Tibial nerve (tissue), 4 donors: ENCODE measurements around the gene TCEA2. TPM values are rescaled to one million over a fixed set of nuclear protein-coding genes. Genes with fewer than 3 reads are reported as not detected.

ENCODE experiments used
- DNase-seq, 2 donors: peaks; one replicate each; pipeline ENCODE4 v3.0.0-alpha.2; 2019; ENCODE audit warnings: low spot score in 2 of 2
- H3K27ac ChIP-seq, 4 donors: fragments of 200-600 bp; sonication (generic) in 3 of 4; one replicate each; pipeline ENCODE4 v1.5.1; 2017 to 2019; ENCODE audit warnings: mild to moderate bottlenecking in 1 of 4
- H3K27me3 ChIP-seq, 2 donors: fragments of 200-600 bp; sonication (generic) in 1 of 2; one replicate each; pipeline versions ENCODE4 v1.5.1 to v1.6.0; 2017 to 2019
- H3K36me3 ChIP-seq, 3 donors: fragments of 200-600 bp; sonication (generic); one replicate each; pipeline ENCODE4 v1.5.1; 2018 to 2019
- H3K4me1 ChIP-seq, 4 donors: fragments of 200-600 bp; sonication (generic) in 3 of 4; one replicate each; pipeline ENCODE4 v1.5.1; 2017 to 2019
- H3K4me3 ChIP-seq, 4 donors: fragments of 200-600 bp; sonication (generic) in 3 of 4; one replicate each; pipeline ENCODE4 v1.5.1; 2017 to 2019; ENCODE audit warnings: mild to moderate bottlenecking in 1 of 4, moderate library complexity in 1 of 4
- H3K9me3 ChIP-seq, 4 donors: fragments of 200-600 bp; sonication (generic) in 3 of 4; one replicate each; pipeline ENCODE4 v1.5.1; 2017 to 2019
- CTCF ChIP-seq, 5 experiments: fragments of 200-600 bp in 3 of 5; fragments of 450-650 bp in 2 of 5; sonication (generic) in 3 of 5; IDR thresholded peaks; one replicate each; pipeline ENCODE4 v1.5.1; 2016 to 2019; ENCODE audit warnings: antibody characterized with exemption in 5 of 5, mild to moderate bottlenecking in 3 of 5, moderate library complexity in 2 of 5
- EP300 ChIP-seq, 2 donors: sonication (generic); formaldehyde crosslinking; IDR thresholded peaks; one replicate each; pipeline ENCODE4 v1.6.1; 2017; ENCODE audit warnings: antibody characterized with exemption in 2 of 2, mild to moderate bottlenecking in 1 of 2
- POLR2A ChIP-seq, 2 donors: fragments of 450-650 bp; IDR thresholded peaks; one replicate each; pipeline ENCODE4 v1.6.1; 2017; ENCODE audit warnings: antibody characterized with exemption in 2 of 2, mild to moderate bottlenecking in 2 of 2, moderate library complexity in 2 of 2
- WGBS, 2 donors: methylation state at CpG; one replicate each; pipeline ENCODE4 v1.1.5; 2018; 5-methylcytosine and 5-hydroxymethylcytosine counted together
- total RNA-seq, 4 donors: library from RNA; depleted of rRNA; stranded (reverse); fragments of >200 nt; gene quantifications; one replicate each; pipeline ENCODE4 v1.1.0, GENCODE V29; 2016

The TCEA2 gene
- total RNA-seq, 4 donors from 2014 or later, result 45.6 to 62.9 (median 59.2) TPM

DNA sequence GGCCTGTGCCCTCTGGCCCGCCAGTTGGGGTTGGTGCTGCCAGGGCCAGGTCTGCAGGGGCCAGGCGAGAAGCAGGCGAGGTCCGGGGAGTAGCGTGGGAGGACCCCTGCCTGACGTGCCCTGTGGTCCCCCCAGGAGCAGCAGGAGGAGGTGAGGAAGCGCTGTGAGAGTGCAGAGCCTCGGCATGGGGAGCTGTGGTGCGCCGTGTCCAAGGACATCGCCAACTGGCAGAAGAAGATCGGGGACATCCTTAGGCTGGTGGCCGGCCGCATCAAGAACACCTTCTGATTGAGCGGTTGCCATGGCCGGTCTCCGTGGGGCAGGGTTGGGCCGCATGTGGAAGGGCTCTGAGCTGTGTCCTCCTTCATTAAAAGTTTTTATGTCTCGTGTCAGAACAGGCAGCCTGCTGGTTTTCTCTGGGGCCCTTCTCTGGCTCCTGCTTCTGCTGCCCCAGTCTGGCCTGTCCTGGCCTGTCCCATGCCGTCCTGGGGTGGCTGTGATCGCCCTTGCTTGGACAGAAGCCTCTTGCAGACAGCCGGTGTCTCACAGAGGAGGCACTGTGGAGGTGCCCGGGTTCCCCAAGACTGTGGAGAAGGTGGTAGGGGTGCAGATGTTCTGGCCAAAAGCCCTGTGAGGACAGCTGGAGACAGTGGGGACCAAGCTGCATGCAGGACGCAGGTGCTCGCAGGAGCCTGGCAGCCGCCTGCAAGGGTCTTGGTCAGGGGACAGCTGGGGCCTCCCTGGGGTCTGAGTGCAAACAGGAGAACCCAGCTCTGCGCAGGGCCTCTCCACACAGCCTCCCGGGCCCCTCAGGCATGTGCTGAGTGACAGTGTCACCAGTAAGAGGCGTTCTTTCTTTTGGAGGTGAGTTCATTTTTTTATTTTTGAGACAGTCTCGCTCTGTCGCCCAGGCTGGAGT is 30.0 kb upstream of the TCEA2 start:
- TF ChIP-seq EP300 (IDR thresholded peaks at IDR 0.05) (no peak), POLR2A (IDR thresholded peaks at IDR 0.05) (no peak), CTCF (IDR thresholded peaks at IDR 0.05) (no peak)
- H3K4me1 ChIP-seq, result peaks cover 0 to 4% (median 2%) of the 10 kb centered on the region in 4 donors
- no peaks in the 10 kb centered on the region for H3K9me3 ChIP-seq
- H3K27ac ChIP-seq, result no peak overlapping the region
- H3K4me3 ChIP-seq, result no peak overlapping the region
- peaks cover 0 to 85% (median 28%) of the 10 kb centered on the region in 3 donors for H3K36me3 ChIP-seq
- WGBS, 2 donors, result 84 to 87% methylated on average over 29 to 31 of the region's 31 CpGs
- no peak for DNase-seq
- peaks cover 0 to 13% of the 10 kb centered on the region in 2 donors for H3K27me3 ChIP-seq

GRCh38 chr20:64033981-64034493 is 29.0 kb upstream of the TCEA2 start:
- DNase-seq, result no peak
- H3K9me3 ChIP-seq, result no peaks in the 10 kb centered on the region
- peaks cover 0 to 15% (median 7%) of the 10 kb centered on the region in 4 donors for H3K4me1 ChIP-seq
- no peak overlapping the region for H3K27ac ChIP-seq
- peaks cover 0 to 74% (median 19%) of the 10 kb centered on the region in 3 donors for H3K36me3 ChIP-seq
- peaks cover 0 to 23% of the 10 kb centered on the region in 2 donors for H3K27me3 ChIP-seq
- no peak overlapping the region for H3K4me3 ChIP-seq
- WGBS, 2 donors, result 60 to 73% methylated on average over 8 to 11 of the region's 11 CpGs
- TF ChIP-seq CTCF (IDR thresholded peaks at IDR 0.05) (no peak), POLR2A (IDR thresholded peaks at IDR 0.05) (no peak), EP300 (IDR thresholded peaks at IDR 0.05) (no peak)

- Histone ChIP-seq H3K27ac (no peak overlapping the region), H3K4me3 (no peak overlapping the region), H3K27me3 (peaks cover 0 to 36% of the 10 kb centered on the region in 2 donors), H3K9me3 (no peaks in the 10 kb centered on the region), H3K36me3 (peaks cover 0 to 62% (median 6%) of the 10 kb centered on the region in 3 donors), H3K4me1 (peaks cover 0 to 28% (median 10%) of the 10 kb centered on the region in 4 donors)
- 72 to 85% methylated on average over 12 to 16 of the region's 17 CpGs for WGBS, 2 donors
- TF ChIP-seq EP300 (IDR thresholded peaks at IDR 0.05) (no peak), POLR2A (IDR thresholded peaks at IDR 0.05) (no peak)
- no peak for DNase-seq
These were observed 27.7 kb upstream of the TCEA2 start for GRCh38 chr20:64035066-64035932.

GRCh38 chr20:64035933-64036345 is 27.1 kb upstream of the TCEA2 start, which contains the start of gene C20orf204:
C20orf204 (plus strand) TSS chr20:64036182; CDS start chr20:64036324, 142 bp downstream.
- Histone ChIP-seq H3K36me3 (peaks cover 0 to 55% (median under 1%) of the 10 kb centered on the region in 3 donors), H3K27ac (no peak within 1 kb of the TSS), H3K9me3 (no peaks in the 10 kb centered on the region), H3K27me3 (peaks cover 0 to 42% of the 10 kb centered on the region in 2 donors), H3K4me1 (peaks cover 0 to 34% (median 11%) of the 10 kb centered on the region in 4 donors), H3K4me3 (no peak within 1 kb of the TSS)
- no peak for DNase-seq
- 73 to 79% methylated on average over 7 to 10 of the region's 10 CpGs for WGBS, 2 donors
- TF ChIP-seq POLR2A (IDR thresholded peaks at IDR 0.05), result no peak
- TF ChIP-seq CTCF (IDR thresholded peaks at IDR 0.05), result no peak
- TF ChIP-seq EP300 (IDR thresholded peaks at IDR 0.05), result no peak
